Stimulated activated memory B cell treated with anti-CD40 and anti-IgM and Interleukin-4, amounts not matched to agents 10 μg/mL and 1 μg/mL and 100 μg/mL, for 72 hours (primary cell): ENCODE data around the gene DNAH12.

ENCODE experiments used
- ATAC-seq: fragments of 150-1000 bp; cut with Tn5 transposase; 2 replicates; pipeline ENCODE4 v1.10.0; 2021
- H3K27ac Mint-ChIP-seq: one replicate; pipeline ENCODE4 v1.8.0; 2022; ENCODE audit warnings: mild to moderate bottlenecking, mixed read lengths
- H3K27me3 Mint-ChIP-seq: one replicate; pipeline ENCODE4 v1.8.0; 2022; ENCODE audit warnings: mixed read lengths
- H3K36me3 Mint-ChIP-seq: one replicate; pipeline ENCODE4 v1.8.0; 2022; ENCODE audit warnings: mixed read lengths
- H3K4me1 Mint-ChIP-seq: one replicate; pipeline ENCODE4 v1.8.0; 2022; ENCODE audit warnings: mixed read lengths
- H3K4me3 Mint-ChIP-seq: one replicate; pipeline ENCODE4 v1.8.0; 2022; ENCODE audit warnings: mild to moderate bottlenecking, moderate library complexity, mixed read lengths
- H3K9me3 Mint-ChIP-seq: one replicate; pipeline ENCODE4 v1.8.0; 2022; ENCODE audit warnings: mixed read lengths

The DNAH12 gene

GRCh38 chr3:57278237-57278636 is 265.9 kb downstream of the DNAH12 start:
- Mint-ChIP-seq H3K4me3 (no peak overlapping the region), H3K27me3 (no peaks in the 10 kb centered on the region), H3K4me1 (no peaks in the 10 kb centered on the region), H3K36me3 (peaks cover 4% of the 10 kb centered on the region), H3K27ac (no peak overlapping the region), H3K9me3 (peaks cover 3% of the 10 kb centered on the region)
- ATAC-seq: no peak

- H3K27me3 Mint-ChIP-seq: no peaks in the 10 kb centered on the region
- no peak for ATAC-seq
- peaks cover 20% of the 10 kb centered on the region for H3K36me3 Mint-ChIP-seq
- peaks cover 2% of the 10 kb centered on the region for H3K9me3 Mint-ChIP-seq
- no peak overlapping the region for H3K4me3 Mint-ChIP-seq
- H3K27ac Mint-ChIP-seq: no peak overlapping the region
- H3K4me1 Mint-ChIP-seq: no peaks in the 10 kb centered on the region
Measured at GRCh38 chr3:57275393-57275792, 268.8 kb downstream of the DNAH12 start.

- no peaks in the 10 kb centered on the region for H3K4me1 Mint-ChIP-seq
Measured at GRCh38 chr3:57274845-57275244, 269.3 kb downstream of the DNAH12 start.

GRCh38 chr3:57268416-57268815 is 275.7 kb downstream of the DNAH12 start:
- H3K4me3 Mint-ChIP-seq: no peak overlapping the region
- H3K27me3 Mint-ChIP-seq: no peaks in the 10 kb centered on the region
- ATAC-seq: no peak
- H3K36me3 Mint-ChIP-seq: peaks cover 74% of the 10 kb centered on the region
- H3K4me1 Mint-ChIP-seq: no peaks in the 10 kb centered on the region
- peaks cover 1% of the 10 kb centered on the region for H3K9me3 Mint-ChIP-seq
- H3K27ac Mint-ChIP-seq: no peak overlapping the region

More at GRCh38 chr3:57274845-57275244, 269.3 kb downstream of the DNAH12 start:
- no peaks in the 10 kb centered on the region for H3K27me3 Mint-ChIP-seq
- no peaks in the 10 kb centered on the region for H3K9me3 Mint-ChIP-seq
- H3K4me3 Mint-ChIP-seq: no peak overlapping the region
- peaks cover 20% of the 10 kb centered on the region for H3K36me3 Mint-ChIP-seq
- no peak overlapping the region for H3K27ac Mint-ChIP-seq
- no peak for ATAC-seq

- Mint-ChIP-seq H3K27me3 (no peaks in the 10 kb centered on the region), H3K27ac (no peak overlapping the region), H3K36me3 (peaks cover 90% of the 10 kb centered on the region), H3K4me1 (no peaks in the 10 kb centered on the region), H3K4me3 (no peak overlapping the region), H3K9me3 (peaks cover 10% of the 10 kb centered on the region)
- ATAC-seq: no peak
Measured at GRCh38 chr3:57261929-57262328, 282.2 kb downstream of the DNAH12 start.

GRCh38 chr3:57261119-57261518 is 283.0 kb downstream of the DNAH12 start:
- Mint-ChIP-seq H3K4me3 (no peak overlapping the region), H3K27me3 (no peaks in the 10 kb centered on the region), H3K4me1 (no peaks in the 10 kb centered on the region), H3K27ac (no peak overlapping the region), H3K9me3 (peaks cover 10% of the 10 kb centered on the region), H3K36me3 (peaks cover 82% of the 10 kb centered on the region)
- ATAC-seq: no peak

GRCh38 chr3:57257678-57258077 is 286.5 kb downstream of the DNAH12 start:
- ATAC-seq: no peak

GRCh38 chr3:57256844-57257243 is 287.3 kb downstream of the DNAH12 start:
- H3K27ac Mint-ChIP-seq: no peak overlapping the region
- no peaks in the 10 kb centered on the region for H3K27me3 Mint-ChIP-seq
- peaks cover 64% of the 10 kb centered on the region for H3K36me3 Mint-ChIP-seq
- no peak for ATAC-seq
- H3K4me1 Mint-ChIP-seq: no peaks in the 10 kb centered on the region
- no peak overlapping the region for H3K4me3 Mint-ChIP-seq
- H3K9me3 Mint-ChIP-seq: peaks cover 3% of the 10 kb centered on the region

More at GRCh38 chr3:57257678-57258077, 286.5 kb downstream of the DNAH12 start:
- Mint-ChIP-seq H3K4me1 (no peaks in the 10 kb centered on the region), H3K9me3 (peaks cover 6% of the 10 kb centered on the region), H3K27ac (no peak overlapping the region), H3K4me3 (no peak overlapping the region), H3K27me3 (no peaks in the 10 kb centered on the region), H3K36me3 (peaks cover 67% of the 10 kb centered on the region)

GRCh38 chr3:57252404-57252803 is 291.7 kb downstream of the DNAH12 start:
- H3K36me3 Mint-ChIP-seq: peaks cover 49% of the 10 kb centered on the region
- no peaks in the 10 kb centered on the region for H3K9me3 Mint-ChIP-seq
- no peak overlapping the region for H3K4me3 Mint-ChIP-seq
- H3K4me1 Mint-ChIP-seq: no peaks in the 10 kb centered on the region
- no peak overlapping the region for H3K27ac Mint-ChIP-seq
- H3K27me3 Mint-ChIP-seq: no peaks in the 10 kb centered on the region
- no peak for ATAC-seq

GRCh38 chr3:57244946-57245345 is 299.2 kb downstream of the DNAH12 start:
- Mint-ChIP-seq H3K4me1 (no peaks in the 10 kb centered on the region), H3K27ac (no peak overlapping the region), H3K9me3 (no peaks in the 10 kb centered on the region), H3K4me3 (no peak overlapping the region), H3K36me3 (peaks cover 74% of the 10 kb centered on the region), H3K27me3 (no peaks in the 10 kb centered on the region)
- ATAC-seq: no peak
